Stimulated activated naive CD4-positive, alpha-beta T cell (primary cell): ENCODE results near the gene DDN.

Experiments
- DNase-seq, 6 experiments: peaks; one replicate each; lab custom pipeline; 2025; lab: John Stamatoyannopoulos, UW

The DDN gene

GRCh38 chr12:48981757-48982157, 17.4 kb downstream of the DDN start:
- no peak for DNase-seq

GRCh38 chr12:48980953-48981756, 18.0 kb downstream of the DDN start:
- peak; percentile 43 to 67 (median 59) for DNase-seq

DNA sequence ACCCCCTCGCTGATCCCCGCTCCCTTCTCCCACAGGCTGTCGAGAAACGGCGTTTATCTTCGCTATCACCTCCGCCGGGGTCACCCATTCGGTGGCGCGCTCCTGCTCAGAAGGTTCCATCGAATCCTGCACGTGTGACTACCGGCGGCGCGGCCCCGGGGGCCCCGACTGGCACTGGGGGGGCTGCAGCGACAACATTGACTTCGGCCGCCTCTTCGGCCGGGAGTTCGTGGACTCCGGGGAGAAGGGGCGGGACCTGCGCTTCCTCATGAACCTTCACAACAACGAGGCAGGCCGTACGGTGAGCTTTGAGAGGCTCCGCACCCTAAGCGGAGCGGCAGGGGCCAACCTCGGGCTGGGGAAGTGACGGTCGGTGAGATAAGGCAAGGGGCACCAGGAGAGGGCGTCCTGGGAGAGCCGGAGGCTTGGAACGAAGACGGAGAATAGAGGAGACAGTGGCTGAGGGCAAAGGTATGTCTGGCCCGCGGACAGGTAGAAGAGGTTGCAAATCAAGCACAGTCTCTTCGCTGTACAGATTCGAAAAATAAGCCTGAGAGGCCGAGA, 18.7 kb downstream of the DDN start:
- peak in 4 of 6 experiments; percentile 16 to 66 (median 30) for DNase-seq

DNA sequence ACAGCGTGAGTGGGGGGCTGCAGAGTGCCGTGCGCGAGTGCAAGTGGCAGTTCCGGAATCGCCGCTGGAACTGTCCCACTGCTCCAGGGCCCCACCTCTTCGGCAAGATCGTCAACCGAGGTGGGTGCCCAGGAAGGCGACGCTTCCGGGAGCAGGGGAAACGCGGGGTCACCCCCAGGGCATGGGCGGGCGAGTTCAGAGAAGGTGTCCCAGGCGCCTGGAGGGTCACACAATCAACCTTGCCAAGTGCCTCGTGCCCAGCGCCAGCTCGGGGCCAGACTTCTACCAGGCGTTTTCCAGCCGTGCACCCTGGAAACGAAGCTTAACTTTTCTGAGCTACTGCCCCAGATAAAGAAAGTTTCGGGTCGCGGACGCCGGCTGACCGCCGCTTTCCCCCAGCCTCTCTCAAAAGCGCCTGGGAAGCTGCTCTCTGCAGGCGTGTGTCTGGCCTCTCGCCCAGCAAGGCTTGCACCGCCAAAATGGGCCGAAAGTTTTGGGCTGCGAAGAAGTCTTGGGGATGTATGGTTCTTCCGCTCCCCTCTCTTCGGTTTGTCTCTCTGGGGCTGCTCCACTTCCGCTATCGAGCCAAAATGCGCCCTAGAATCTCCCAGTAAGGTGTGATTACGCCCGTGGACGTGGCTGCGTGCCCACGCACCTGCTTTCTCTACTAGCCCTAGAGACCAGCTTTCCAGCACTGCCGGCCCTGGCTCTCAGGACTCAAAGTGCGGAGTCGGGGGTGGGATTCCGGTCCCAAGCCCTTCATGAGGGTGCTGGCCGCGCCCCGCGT, 19.4 kb downstream of the DDN start:
- DNase-seq, result peak in 5 of 6 experiments; percentile 21 to 66 (median 35)

- peak in 2 of 6 experiments; percentile 35 to 46 for DNase-seq
Measured at GRCh38 chr12:48978741-48979601, 20.2 kb downstream of the DDN start.

GRCh38 chr12:48978291-48978740, 20.9 kb downstream of the DDN start, which contains the start of gene WNT1:
Gene WNT1, plus strand, starts transcription at chr12:48978322. Its CDS starts 329 bp downstream, at chr12:48978651.
- DNase-seq, result peak in 1 of 6 experiments; percentile 48

GRCh38 chr12:48977290-48978281, 21.6 kb downstream of the DDN start:
- DNase-seq, result peak; percentile 35 to 77 (median 70)

- DNase-seq, result peak in 3 of 6 experiments; percentile 13 to 21 (median 19)
Measured at GRCh38 chr12:48973941-48974673, 25.1 kb downstream of the DDN start.

DNA sequence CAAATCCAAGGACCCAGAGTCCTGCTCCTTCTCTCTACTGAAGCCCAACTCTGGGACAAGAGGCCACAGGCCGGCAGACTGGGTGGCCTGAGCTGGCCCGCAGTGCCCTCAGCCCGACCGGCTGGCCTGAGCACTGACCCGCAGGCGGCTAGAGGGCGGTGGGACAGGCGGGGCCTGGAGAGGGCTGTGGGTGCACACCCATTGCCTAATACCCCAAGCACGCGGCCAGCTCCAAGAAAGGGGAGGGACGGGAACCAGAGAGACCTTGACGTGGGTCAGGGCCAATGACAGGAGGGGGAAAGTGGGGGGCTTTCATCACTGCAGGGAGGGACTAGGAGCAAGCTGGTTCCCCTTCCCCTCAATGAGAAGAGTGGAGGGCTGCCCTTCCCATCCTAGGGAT, 25.6 kb downstream of the DDN start:
- no peak for DNase-seq

DNA sequence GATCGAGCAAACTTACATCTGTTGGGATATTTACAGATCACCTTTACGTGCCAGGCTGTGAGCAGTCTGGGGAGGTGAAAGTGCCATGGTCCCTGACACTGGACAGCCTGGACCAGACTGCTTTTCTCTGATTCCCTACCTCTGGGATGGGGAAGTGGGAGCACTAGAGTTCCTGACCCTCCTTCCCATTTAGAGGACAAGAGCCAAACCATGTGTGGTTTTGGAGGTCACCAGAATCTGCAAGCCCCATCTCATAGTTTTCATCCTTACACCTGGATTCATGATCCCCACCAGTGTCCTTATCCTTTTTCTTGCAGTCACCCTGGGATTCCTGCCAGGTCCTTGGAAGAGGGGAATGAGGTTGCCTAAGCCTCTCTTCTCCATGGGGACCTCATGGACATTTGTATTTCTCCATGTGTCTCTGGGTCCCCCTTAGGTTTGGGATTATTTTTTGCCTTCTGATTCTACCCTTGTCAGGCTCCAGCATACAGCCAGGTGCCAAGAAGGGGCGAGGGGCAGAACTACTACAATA, 26.2 kb downstream of the DDN start:
- DNase-seq, result no peak

DNA sequence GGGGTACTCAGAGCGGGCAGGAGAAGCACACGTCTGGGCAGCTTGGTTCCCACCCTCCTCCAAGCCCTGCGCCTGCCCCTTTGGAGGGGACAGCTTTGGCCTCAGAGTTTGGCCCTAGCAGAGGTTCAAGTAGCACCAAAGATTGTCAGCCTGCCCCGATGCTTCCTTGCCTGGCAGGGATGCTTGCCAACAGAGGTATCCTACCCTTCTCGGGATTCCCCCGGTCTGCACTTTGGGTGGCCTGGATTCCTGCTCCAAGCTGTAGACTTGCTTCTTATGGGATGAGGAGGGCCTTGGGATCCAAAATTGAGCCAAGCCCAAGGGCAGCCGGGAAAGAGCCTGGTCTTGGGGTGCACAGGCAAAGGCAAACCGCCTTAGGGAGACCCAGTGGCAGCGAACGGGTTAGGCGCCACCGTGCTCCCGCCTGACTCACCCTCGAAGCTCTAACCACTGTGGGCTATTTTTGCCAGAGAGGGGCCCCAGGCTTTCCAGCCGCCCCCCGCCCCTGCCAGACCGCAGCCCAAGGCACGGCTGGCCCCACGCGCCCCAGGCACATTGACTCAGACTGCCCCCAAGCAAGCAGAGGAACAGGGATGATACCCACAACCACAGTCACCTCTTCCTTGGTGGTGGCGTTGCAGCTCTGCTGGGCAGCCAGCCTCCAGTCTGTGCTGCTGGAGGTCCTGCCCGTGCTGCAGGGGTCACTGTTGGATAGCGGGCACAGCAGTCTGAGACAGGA, 26.8 kb downstream of the DDN start:
- DNase-seq, result no peak

- DNase-seq, result no peak
Measured at GRCh38 chr12:48970702-48971334, 28.4 kb downstream of the DDN start.

- peak in 4 of 6 experiments; percentile 25 to 42 (median 36) for DNase-seq
Measured at GRCh38 chr12:48969833-48970701, 29.1 kb downstream of the DDN start.

- DNase-seq, result no peak
Measured at GRCh38 chr12:48969160-48969771, 29.9 kb downstream of the DDN start.

DNA sequence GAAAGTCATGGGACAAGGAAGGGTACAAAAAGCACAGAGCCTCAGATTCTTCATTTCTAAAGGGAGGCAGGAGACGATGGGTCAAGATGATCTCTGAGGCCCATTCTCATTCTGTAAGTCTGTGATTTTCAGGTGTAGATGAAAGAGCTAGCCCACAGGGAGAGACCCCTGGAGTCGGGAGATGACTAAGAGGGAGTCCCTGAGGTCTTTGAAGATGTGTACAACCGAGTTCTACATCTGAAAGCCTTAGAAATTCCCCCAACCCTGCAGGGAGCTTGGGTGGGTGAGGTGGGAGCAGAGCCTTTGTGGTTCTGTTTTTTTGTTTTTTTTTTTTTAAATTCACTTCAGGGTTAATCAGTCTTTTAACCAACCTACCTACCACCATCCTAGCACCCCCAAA, 30.7 kb downstream of the DDN start:
- no peak for DNase-seq

GRCh38 chr12:48967991-48968390, 31.2 kb downstream of the DDN start:
- DNase-seq, result no peak
